GM19238 (cell line): ENCODE data around the gene RRAGC.
"Not testable (repeated sequence)": the region's sequence is repeated elsewhere in the genome, so short reads cannot be mapped to it uniquely, and the experiment has no call there.

Experiments used
- DNase-seq: peaks from one replicate; pipeline ENCODE4 v3.0.0; 2011; ENCODE audit warnings: low spot score; ENCODE audit not compliant: insufficient read length

Gene RRAGC

GRCh38 chr1:38817267-38818174 is 42.1 kb downstream of the RRAGC start:
- no peak for DNase-seq

GRCh38 chr1:38815903-38816627 is 43.5 kb downstream of the RRAGC start:
- DNase-seq: peak; percentile 61

DNA sequence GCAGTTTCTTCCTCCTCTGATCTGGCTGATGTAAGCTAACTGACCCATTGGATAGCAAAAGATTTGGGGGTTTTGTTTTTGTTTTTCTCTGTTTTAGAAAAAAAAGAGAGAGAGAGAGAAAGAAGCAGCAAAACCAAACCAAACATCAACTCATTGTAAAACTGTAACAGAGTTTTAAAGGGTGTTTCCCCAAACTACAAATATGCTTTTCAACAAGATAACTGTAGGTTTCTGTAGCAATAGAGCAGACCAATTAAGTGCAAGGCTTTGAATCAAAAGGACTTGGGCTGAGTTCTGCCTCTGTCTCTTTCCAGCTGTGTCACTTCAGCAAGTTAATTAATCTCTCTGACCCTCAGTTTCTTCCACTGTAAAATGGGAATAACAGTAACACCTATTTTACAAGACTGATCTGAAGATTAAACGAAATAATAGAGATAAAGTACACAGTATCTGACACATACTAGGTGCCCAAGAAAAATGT is 44.5 kb downstream of the RRAGC start:
- no peak for DNase-seq

DNA sequence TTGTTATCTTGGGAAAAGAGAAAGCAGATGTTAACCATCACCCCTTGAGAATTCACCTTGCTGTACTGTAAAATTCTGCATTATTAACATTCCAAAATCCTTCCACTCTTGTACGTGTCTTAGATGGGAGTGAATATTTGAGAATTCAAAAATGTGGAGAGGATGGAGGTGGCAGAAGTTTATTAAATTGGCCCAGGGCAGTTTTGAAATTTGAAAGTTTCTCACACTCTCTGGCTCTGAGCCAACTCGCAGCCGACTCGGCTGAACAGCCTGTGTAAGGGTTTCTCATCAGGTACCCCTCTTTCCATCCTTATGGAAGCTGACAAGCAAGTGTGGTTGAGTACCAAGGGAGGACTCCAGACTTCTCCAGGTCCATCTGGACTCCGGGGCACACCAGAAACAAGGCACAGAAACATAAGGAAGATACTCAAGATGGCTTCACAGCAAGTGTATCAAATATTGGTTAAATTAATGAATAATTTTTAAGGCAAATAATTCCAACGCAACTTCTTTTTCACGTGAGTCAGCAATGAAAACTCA is 45.1 kb downstream of the RRAGC start:
- no peak for DNase-seq

DNA sequence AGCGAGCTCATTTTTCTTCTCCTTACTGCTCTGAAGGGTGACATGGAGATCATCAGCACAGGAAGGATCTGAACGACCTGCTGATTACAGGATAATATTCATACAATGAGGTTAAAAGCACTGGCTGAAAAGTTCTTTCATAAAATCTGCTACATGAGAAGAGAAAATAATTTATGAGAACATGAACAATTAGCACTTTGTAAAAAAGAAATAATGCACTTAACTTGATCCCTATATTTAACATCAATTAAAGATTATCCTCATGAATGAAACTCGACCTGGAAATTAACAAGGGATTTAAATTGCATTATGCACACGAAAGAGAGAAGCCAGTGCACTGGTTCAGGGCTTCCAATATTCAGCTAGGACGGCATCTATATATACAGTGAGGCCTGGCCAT is 46.6 kb downstream of the RRAGC start:
- no peak for DNase-seq

DNA sequence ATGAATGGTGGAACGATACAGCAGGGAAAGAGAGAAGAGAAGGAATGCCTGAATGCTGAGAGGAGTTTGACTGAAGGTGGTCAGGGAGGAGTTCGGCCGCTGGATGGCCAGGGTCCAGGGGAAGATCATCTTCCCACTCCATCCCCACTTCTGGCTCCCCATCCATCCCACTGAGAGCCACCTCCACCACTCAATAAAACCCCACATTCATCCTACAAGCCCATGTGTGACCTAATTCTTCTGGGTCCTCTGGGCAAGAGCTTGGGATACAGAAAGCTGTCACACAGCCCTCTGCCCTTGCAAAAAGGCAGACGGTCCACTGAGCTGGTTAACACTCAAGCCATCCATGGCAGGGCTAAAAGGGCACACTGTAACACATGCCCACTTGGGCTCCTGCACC is 48.1 kb downstream of the RRAGC start:
- DNase-seq: not testable (repeated sequence)

DNA sequence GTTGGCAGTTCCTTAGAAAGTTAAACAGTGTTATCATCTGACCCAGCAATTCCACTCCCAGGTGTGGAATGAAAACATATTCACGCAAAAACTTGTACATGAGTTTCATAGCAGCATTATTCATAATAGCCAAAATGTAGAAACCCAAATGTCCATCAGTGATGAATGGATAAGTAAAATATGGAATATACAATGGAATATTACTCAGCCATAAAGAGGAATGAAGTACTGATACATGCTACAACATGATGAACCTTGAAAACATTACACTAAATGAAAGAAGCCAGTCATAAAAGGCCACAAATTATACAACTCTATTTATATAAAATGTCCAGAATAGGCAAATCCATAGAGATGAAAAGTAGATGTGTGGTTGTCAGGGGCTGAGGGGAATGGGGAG is 53.5 kb downstream of the RRAGC start:
- DNase-seq: no peak

DNA sequence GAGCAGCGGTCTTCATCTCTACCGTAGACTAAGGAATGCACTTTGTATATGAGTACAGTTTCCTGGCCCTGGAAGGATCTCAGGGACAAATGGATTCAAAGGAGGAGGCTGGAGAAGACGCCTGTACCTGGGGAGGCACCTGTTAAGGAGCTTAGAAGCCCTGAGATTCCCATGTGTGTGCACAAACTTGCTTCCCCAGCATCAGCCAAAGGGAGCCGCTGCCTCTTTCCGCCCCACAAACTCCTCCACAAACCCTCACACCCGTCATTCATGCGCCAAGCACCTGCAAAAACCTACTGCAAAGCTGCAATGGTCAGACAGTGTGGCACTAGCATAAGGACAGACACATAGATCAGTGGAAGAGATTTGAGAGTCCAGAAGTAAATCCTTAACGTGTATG is 54.5 kb downstream of the RRAGC start:
- DNase-seq: no peak

GRCh38 chr1:38804062-38804886 is 55.3 kb downstream of the RRAGC start:
- DNase-seq: no peak

DNA sequence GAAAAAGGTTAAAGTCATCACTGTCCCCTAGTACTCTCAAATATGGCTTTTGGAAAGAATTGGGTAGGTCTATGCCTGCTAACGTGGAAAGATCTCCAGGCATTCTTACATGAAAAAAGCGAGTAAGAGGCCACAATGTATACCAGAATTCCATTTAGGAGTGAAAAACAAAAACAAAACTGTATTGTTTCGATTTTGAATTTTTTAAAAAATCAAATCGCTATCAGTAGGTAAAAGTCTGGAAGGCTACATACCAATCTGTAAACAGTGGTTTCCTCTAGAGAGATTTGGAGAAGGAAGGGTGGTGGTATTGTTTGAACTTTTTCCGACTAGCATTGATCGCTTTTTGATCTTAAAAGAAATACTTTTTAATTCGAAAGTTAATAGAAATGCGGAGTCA is 55.9 kb downstream of the RRAGC start:
- DNase-seq: no peak

GRCh38 chr1:38800720-38801671 is 58.6 kb downstream of the RRAGC start:
- DNase-seq: no peak

DNA sequence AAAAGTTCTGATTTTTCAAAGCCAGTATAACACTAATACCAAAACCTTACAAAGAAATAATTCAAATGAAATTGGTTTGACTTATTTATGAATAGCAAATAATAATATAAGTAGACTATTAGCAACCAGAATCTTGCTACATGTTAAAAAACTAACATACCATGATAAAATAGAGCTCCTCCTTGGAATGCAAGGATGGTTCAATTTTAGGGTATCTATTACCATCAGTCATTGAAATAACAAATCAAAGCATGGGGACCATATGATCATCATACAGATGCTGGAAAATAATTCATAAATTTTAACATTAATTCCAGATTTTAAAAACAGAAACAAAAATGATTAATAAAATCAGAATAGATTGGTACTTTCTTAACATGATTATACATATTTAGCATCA is 66.3 kb downstream of the RRAGC start:
- no peak for DNase-seq

GRCh38 chr1:38791892-38792291 is 67.7 kb downstream of the RRAGC start:
- DNase-seq: no peak

- DNase-seq: no peak
Observed at GRCh38 chr1:38791164-38791515, 68.4 kb downstream of the RRAGC start.

DNA sequence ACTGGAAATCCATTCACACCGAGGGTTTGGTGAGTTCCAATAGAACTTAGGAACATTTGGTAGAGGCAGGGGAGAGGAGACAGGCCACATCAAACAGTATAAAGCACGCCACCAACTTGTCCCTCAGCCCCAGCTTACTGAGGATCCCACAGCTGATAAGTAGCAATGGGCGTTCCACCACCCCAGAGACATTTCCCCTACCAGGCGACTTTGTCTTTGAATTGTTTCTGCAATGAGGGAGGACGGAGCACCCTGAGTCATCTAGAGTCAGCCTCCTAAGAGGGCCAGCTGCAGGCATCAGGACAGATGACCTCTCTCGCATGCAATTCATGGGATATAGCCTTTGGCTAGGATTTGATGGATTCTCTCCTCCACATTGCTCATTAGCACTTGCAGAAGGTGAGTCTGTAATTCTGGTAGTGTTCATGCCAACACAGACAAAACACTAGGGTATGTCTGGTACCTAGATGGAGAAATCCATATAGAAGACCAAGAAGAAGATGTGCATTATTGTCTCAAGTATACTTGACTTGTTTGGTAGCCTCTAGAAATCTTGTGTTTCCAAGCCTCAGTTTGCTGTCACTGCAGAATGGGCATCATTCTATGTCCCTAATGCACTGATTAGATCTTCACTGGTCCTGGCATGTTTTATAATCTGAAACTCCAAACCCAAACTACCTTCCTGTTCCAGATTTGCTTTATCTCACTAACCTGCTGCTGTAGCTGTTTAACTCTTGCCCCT is 69.0 kb downstream of the RRAGC start:
- no peak for DNase-seq

DNA sequence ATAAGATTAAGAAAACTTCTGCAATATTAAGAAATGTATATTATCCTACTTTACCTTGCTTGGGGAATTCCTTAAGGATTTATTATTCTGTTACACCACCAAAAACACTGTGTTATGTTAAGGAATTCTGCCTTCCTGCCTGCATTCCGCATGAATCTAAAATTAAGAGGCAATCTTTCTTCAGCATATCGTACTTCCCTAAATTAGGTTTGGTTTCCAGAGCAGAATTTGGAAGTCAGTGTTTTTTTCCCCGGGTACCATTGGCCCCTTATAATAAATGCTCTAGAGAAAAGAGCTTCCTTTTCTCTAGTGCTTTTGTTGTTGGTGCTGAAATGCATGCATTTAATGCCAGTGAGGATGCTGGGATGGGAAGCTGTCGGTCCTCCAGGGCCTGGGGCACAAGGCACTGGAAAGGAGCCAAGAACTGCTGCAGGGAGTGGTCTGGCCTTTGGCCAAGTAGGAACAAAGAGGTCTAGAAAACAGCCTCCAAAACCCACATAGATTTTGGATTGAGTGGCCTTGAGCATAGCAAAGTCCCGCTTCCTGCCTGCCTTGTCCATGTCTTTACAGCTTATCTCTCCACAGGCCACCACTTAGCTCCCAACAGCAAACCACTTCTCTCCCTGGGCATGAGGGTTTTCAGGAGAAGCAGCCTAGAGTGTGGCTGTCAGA is 69.9 kb downstream of the RRAGC start:
- no peak for DNase-seq

DNA sequence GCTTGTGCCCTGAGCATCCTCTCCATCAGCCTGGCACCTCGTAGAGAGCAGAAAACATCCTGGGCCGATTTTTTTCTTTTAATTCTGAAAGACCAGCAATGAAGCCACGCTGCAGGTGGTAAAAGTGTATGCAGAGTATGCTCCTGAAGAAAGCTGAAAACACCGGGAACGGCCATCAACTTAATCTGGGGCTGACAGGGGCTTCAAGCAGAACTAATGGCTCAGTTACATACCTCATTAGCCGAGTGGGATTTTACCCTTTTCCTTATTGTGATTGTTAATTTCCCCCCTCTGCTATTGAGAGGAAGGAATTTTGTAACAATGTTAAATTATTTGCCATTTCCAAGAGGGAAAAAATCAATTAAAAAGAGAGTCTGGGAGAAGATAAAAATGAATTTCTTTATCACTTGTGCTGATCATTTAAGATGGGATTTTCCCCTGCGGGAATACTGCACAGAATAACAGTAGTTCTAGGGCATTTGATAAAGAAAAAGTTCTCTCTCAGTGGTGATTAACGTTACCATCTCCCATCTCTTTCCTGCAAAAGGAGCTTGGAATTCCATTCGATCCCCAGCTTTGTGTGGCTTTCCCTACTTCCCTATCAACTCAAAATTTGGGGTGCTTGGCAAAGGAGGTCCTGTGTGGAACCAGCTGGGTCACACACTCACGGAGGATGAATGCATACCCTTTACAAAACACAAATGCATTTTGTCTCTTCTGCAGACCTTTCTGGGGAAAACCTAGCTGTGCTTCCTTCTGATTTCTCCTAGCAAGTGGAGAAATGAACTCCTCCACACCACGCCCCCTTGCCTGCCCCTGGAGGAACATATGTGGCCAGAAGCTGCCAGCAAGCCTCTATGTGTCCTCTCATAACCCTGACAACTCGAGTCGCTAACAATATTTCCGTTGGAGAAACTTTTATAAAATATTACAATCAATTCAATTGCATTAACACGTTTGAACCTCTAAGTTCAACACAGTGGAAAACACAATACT is 70.9 kb downstream of the RRAGC start:
- DNase-seq: no peak
